Activated T-cell treated with anti-CD3 and anti-CD28 coated beads, Interleukin-2, amount 50 U/mL, for 24 hours (primary cell): ENCODE measurements around the gene ZNF74.
"Not testable (repeated sequence)": the region's sequence is repeated elsewhere in the genome, so short reads cannot be mapped to it uniquely, and the experiment has no call there.

ENCODE experiments used
- DNase-seq: peaks from one replicate; pipeline ENCODE4 v3.0.0-alpha.2; 2020
- H3K27ac Mint-ChIP-seq: 2 replicates; pipeline ENCODE4 v1.8.0; 2020; ENCODE audit warnings: mild to moderate bottlenecking, mixed read lengths
- H3K27me3 Mint-ChIP-seq: 2 replicates; pipeline ENCODE4 v1.8.0; 2020; ENCODE audit warnings: mixed read lengths
- H3K36me3 Mint-ChIP-seq: 2 replicates; pipeline ENCODE4 v1.8.0; 2020; ENCODE audit warnings: low read depth, mixed read lengths
- H3K4me1 Mint-ChIP-seq: 2 replicates; pipeline ENCODE4 v1.8.0; 2020; ENCODE audit warnings: low read depth, mixed read lengths
- H3K4me3 Mint-ChIP-seq: 2 replicates; pipeline ENCODE4 v1.8.0; 2020; ENCODE audit warnings: mild to moderate bottlenecking, moderate library complexity, mixed read lengths
- H3K9me3 Mint-ChIP-seq: 2 replicates; pipeline ENCODE4 v1.8.0; 2020; ENCODE audit warnings: mixed read lengths

Gene ZNF74

DNA sequence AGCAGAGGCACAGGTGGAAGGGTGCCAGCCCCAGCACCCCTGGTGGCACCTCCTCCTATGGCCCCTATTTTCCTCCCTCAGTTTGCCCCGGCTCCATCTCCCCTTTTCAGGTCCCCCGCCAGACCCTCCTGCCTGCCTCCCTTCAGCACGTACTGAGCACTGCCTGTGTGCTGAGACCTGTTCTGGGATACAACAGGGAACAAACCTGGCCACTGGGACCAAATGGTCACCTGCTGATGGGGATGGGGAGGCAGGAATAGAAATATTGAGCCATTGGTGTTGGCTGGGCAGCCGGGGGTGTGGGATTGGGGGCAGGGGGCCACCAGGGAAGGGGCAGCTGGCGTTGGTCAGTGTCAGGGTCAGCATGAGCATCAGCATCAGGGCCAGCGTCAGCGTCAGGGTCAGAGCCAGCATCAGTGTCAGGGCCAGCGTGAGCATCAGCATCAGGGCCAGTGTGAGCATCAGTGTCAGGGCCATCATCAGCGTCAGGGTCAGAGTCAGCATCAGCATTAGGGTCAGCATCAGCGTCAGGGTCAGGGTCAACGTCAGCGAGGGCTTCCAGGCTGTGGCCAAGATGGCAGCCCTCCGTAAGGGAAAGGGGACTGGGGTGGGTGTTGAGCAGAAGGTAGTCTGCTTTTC lies 7.5 kb downstream of the ZNF74 start:
- Mint-ChIP-seq H3K27ac (no peak overlapping the region), H3K36me3 (peaks cover 60% of the 10 kb centered on the region), H3K4me1 (peaks cover 14% of the 10 kb centered on the region), H3K27me3 (no peaks in the 10 kb centered on the region), H3K9me3 (no peaks in the 10 kb centered on the region), H3K4me3 (no peak overlapping the region)
- no peak for DNase-seq

DNA sequence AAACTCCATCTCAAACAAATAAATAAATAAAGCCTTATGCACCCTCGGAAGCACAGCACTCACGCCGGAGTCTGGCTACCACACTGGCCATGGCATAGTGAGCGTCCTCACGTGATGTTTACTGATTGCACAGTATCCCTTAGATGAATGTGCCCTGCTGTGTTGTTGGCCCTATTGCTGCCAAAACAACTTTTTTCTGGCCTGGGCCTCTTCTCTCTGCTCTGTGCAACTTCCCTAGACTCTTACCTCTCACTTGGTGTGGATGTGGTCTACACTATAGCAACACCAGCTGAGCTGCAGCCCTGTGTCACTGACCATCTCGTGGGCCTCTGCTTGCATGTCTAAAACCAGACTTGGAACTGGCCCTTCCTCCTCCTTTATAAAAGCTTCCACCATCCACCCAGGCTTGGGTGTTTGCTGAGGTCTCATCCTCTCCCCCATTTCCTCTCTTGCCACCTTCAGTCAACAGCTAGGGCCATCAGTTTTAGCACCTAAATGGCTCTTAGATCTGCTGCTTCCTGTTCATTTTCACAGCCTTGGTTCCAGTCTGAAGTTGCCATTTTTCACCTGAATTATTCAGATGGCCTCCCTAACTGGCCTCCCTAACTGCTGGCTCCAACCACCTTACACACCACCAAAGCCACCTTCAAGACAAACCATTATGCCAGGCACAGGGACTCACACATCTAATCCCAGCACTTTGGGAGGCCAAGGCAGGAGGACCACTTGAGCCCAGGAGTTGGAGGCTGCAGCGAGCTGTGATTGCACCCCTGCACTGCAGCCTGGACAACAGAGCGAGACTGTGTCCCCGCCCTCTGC lies 9.2 kb downstream of the ZNF74 start:
- no peak for DNase-seq
- Mint-ChIP-seq H3K36me3 (peaks cover 66% of the 10 kb centered on the region), H3K9me3 (no peaks in the 10 kb centered on the region), H3K27me3 (no peaks in the 10 kb centered on the region), H3K4me1 (peaks cover 7% of the 10 kb centered on the region), H3K4me3 (no peak overlapping the region), H3K27ac (no peak overlapping the region)

DNA sequence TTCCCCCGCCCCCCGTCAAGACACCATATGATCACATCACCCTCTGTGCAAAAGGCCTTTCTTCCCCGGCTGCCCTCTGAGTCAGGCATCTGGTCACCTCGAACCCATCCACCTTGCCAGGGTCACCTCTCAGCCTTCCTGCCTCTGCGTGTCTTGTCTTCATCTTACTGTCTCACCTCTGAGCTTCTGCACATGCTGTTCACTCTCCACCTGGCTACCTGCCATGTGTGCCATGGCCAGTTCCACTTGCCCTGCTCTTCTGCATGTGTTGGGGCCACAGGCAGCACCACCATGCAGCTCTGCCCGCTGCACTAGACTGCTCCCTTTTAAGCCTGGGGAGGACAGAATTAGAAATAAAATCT lies 9.8 kb downstream of the ZNF74 start:
- H3K27me3 Mint-ChIP-seq, result no peaks in the 10 kb centered on the region
- peaks cover 4% of the 10 kb centered on the region for H3K4me1 Mint-ChIP-seq
- DNase-seq, result no peak
- peaks cover 68% of the 10 kb centered on the region for H3K36me3 Mint-ChIP-seq
- H3K27ac Mint-ChIP-seq, result no peak overlapping the region
- H3K4me3 Mint-ChIP-seq, result no peak overlapping the region
- H3K9me3 Mint-ChIP-seq, result no peaks in the 10 kb centered on the region

DNA sequence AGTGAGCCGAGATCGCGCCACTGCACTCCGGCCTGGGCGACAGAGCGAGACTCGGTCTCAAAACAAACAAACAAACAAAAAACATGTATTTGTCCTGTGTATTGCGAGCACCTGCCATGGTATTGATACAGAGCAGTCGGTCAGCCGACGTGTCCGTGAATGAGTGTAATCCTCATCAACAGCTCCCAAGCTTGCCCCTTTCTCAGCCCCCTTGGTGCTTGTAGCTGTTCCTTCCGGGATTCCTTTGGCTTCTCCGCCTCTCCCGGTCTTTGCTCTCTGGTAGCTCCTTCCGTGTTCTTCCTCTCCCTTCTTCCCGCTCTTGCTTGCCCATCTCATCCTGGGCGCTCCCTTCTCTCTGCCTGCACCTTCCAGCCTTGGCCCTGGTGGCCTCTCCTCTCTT lies 10.9 kb downstream of the ZNF74 start:
- Mint-ChIP-seq H3K27ac (no peak overlapping the region), H3K9me3 (no peaks in the 10 kb centered on the region), H3K4me3 (no peak overlapping the region), H3K4me1 (peaks cover 4% of the 10 kb centered on the region), H3K36me3 (peaks cover 67% of the 10 kb centered on the region), H3K27me3 (no peaks in the 10 kb centered on the region)
- no peak for DNase-seq

DNA sequence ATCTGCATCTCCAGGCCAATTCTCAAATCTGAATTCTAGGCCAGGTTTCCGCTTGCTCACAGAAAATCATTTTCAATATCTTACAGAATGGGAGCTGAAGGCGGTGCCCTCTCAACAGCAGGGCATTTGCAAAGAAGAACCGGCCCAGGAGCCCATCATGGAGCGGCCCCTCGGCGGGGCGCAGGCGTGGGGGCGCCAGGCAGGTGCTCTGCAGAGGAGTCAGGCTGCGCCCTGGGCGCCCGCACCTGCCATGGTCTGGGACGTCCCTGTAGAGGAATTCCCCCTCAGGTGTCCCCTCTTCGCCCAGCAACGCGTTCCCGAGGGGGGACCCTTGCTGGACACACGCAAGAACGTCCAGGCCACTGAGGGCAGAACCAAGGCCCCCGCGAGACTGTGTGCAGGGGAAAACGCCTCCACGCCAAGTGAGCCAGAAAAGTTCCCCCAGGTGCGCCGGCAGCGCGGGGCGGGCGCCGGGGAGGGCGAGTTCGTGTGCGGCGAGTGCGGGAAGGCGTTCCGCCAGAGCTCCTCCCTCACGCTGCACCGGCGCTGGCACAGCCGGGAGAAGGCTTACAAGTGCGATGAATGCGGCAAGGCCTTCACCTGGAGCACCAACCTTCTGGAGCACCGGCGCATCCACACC lies 11.5 kb downstream of the ZNF74 start:
- peaks cover 63% of the 10 kb centered on the region for H3K36me3 Mint-ChIP-seq
- peaks cover 4% of the 10 kb centered on the region for H3K4me1 Mint-ChIP-seq

DNA sequence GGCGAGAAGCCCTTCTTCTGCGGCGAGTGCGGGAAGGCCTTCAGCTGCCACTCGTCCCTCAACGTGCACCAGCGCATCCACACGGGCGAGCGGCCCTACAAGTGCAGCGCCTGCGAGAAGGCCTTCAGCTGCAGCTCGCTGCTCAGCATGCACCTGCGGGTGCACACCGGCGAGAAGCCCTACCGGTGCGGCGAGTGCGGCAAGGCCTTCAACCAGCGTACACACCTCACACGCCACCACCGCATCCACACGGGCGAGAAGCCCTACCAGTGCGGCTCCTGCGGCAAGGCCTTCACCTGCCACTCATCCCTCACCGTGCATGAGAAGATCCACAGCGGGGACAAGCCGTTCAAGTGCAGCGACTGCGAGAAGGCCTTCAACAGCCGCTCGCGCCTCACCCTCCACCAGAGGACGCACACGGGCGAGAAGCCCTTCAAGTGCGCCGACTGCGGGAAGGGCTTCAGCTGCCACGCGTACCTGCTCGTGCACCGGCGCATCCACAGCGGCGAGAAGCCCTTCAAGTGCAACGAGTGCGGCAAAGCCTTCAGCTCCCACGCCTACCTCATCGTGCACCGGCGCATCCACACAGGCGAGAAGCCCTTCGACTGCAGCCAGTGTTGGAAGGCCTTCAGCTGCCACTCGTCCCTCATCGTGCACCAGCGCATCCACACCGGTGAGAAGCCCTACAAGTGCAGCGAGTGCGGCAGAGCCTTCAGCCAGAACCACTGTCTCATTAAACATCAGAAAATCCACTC lies 12.2 kb downstream of the ZNF74 start:
- H3K4me1 Mint-ChIP-seq, result peaks cover 4% of the 10 kb centered on the region
- no peaks in the 10 kb centered on the region for H3K27me3 Mint-ChIP-seq
- DNase-seq, result no peak
- no peak overlapping the region for H3K27ac Mint-ChIP-seq
- H3K4me3 Mint-ChIP-seq, result no peak overlapping the region
- H3K36me3 Mint-ChIP-seq, result peaks cover 57% of the 10 kb centered on the region
- no peaks in the 10 kb centered on the region for H3K9me3 Mint-ChIP-seq

More for the DNA sequence above, 11.5 kb downstream of the ZNF74 start:
- DNase-seq, result no peak
- no peak overlapping the region for H3K4me3 Mint-ChIP-seq
- no peaks in the 10 kb centered on the region for H3K9me3 Mint-ChIP-seq
- no peak overlapping the region for H3K27ac Mint-ChIP-seq
- H3K27me3 Mint-ChIP-seq, result no peaks in the 10 kb centered on the region

DNA sequence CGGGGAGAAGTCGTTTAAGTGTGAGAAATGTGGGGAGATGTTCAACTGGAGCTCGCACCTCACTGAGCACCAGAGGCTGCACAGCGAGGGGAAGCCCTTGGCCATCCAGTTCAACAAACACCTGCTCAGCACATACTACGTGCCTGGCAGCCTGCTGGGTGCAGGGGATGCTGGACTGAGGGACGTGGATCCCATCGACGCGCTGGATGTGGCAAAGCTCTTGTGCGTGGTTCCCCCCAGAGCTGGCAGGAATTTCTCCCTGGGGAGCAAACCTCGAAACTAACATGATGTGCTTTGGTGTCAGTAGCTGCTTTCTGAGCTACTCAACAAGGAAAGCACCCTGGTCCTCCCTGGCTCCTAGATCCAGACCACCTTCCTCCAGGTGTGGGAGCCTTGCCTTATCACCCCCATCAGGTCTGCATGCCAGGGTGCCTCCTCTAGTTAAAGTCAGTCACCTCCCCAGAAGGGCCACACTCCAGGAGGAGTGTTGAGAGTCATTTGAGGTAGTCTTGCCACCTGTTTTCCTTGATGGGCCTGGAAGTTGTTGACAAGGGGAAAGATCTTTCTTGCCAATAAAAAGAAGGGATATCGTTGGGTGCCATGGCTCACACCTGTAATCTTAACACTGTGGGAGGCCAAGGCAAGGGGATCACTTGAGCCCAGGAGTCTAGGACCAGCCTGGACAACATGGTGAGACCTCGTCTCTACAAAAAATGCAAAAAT lies 12.9 kb downstream of the ZNF74 start:
- H3K36me3 Mint-ChIP-seq, result peaks cover 53% of the 10 kb centered on the region
- H3K27me3 Mint-ChIP-seq, result no peaks in the 10 kb centered on the region
- no peak for DNase-seq
- no peak overlapping the region for H3K4me3 Mint-ChIP-seq
- no peak overlapping the region for H3K27ac Mint-ChIP-seq
- H3K9me3 Mint-ChIP-seq, result no peaks in the 10 kb centered on the region
- H3K4me1 Mint-ChIP-seq, result peaks cover 4% of the 10 kb centered on the region

DNA sequence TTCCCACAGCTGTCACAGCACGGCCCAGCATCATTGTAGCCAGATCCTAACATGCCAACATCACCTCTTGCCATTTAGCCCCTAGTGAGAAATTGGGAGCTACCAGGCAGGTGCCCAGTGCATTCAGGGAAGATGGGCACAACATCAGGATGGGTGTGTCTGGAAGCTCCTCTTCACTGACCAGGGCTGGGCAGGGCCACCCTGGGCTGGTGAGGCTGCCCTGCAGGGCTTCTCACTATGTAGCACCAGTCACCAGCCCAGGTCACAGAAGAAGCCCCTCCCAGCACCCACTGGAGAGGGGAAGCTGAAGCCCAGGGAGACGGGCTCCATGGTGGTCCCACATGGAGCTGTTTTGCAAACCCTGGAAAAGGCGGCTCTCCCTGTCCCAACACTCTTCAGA lies 13.9 kb downstream of the ZNF74 start:
- no peak overlapping the region for H3K27ac Mint-ChIP-seq
- H3K36me3 Mint-ChIP-seq, result peaks cover 46% of the 10 kb centered on the region
- H3K4me1 Mint-ChIP-seq, result peaks cover 4% of the 10 kb centered on the region
- H3K9me3 Mint-ChIP-seq, result no peaks in the 10 kb centered on the region
- no peak for DNase-seq
- H3K4me3 Mint-ChIP-seq, result no peak overlapping the region
- no peaks in the 10 kb centered on the region for H3K27me3 Mint-ChIP-seq

DNA sequence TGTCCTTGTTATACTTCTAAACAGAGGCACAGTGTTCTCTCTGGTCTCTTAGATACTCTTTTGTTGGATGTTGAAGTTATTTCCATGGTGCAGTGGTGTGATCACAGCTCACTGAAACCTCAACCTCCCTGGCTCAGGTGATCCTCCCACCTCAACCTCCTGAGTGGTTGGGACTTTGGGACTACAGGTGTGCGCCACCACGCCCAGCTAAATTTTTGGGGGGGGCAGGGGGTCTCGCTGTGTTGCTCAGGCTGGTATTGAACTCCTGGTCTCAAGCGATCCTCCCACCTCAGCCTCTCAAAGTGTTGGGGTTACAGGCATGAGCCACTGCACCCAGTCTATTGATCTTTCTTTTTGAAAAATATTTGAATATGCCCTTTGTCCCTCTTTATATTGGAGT lies 14.9 kb downstream of the ZNF74 start:
- Mint-ChIP-seq H3K36me3 (peaks cover 35% of the 10 kb centered on the region), H3K4me3 (no peak overlapping the region), H3K27me3 (no peaks in the 10 kb centered on the region), H3K9me3 (no peaks in the 10 kb centered on the region), H3K27ac (no peak overlapping the region), H3K4me1 (no peaks in the 10 kb centered on the region)
- DNase-seq, result no peak

DNA sequence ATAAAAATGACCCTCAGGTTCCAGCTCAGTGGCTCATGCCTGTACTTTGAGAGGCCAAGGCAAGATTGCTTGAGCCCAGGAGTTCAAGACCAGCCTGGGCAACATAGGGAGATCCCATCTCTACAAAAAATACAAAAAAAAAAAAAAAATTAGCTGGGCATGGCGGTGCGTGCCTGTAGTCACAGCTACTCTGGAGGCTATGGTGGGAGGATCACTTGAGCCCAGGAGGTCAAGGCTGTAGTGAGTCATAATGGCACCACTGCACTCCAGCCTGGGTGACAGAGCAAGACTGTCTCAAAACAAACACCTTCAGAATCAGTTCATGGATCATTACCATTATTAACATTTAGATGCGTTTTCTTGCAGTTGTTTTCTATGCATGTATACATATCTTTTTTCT lies 15.4 kb downstream of the ZNF74 start:
- H3K27me3 Mint-ChIP-seq, H3K4me1 Mint-ChIP-seq, H3K4me3 Mint-ChIP-seq, H3K27ac Mint-ChIP-seq, H3K9me3 Mint-ChIP-seq, DNase-seq: not testable (repeated sequence)
- peaks cover 32% of the 10 kb centered on the region for H3K36me3 Mint-ChIP-seq

DNA sequence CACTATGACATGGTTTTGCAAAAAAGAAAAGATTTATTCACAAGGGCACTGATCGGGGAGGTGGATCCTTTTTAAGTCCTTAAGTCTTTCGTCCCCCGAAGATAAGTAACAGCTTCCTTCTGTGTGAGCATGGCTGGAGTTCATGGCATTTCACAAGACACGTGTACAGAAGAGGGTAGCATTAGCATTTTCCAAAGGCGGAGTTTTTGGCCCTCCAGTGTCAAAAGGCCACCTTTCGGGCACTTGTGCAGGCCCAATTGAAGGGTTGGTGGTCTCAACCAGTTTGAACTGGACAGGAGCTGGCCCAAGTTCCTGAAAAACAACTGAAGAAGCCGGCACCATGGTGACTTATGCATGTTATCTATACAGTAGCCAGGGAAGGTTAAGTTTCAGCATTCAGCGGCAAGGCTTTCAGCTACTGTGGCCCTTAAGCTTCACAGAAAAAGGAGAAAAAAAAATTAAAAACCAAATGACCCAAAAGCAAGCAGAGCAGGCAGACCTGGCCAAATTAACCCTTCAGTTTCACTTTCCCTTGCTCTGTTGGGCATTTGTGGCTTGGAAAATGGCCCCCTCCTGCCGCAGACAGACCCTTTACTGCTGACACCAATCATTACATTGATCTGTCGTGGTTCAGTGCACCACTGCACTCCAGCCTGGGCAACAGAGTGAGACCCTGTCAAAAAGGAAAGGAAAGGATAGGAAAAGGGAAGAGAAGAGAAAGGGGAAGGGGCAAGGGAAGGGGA lies 18.7 kb downstream of the ZNF74 start:
- Mint-ChIP-seq H3K4me1 (no peaks in the 10 kb centered on the region), H3K36me3 (peaks cover 7% of the 10 kb centered on the region), H3K9me3 (no peaks in the 10 kb centered on the region), H3K27me3 (no peaks in the 10 kb centered on the region), H3K27ac (no peak overlapping the region), H3K4me3 (no peak overlapping the region)
- DNase-seq, result no peak

DNA sequence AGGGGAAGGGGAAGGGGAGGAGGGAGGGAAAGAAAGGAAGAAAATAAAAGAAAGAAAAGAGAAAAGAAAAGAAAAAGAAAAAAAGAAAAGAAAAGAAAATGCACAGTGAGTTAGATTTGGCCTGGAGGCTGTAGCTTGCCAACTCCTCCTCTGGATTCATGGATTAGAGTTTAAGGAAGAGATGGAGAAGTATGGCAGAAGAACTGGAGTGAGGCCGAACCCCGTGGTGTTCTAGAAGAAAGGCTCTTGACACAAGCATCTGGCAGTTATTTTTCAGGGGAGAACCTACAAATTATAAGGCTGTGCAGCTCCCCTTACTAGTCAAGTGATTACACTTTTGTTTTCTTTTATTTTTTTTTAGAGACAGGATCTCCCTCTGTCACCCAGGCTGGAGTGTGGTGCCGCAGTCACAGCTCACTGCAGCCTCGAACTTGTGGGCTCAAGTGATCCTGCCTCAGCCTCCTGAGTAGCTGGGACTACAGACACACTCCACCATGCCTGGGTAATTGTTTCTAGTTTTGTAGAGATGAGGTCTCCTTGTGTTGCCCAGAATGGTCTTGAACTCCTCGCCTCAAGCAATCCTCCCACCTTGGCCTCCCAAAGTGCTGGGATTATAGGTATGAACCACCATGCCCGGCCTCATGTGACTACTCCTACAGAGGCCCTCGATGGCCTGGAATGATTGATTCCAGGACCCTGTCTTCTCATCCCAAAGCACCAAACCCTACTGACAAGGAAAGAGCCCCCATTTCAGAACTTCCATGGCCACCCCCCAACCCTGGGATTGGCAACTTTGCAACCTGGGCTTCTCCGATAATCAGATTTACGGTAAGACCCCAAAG lies 19.5 kb downstream of the ZNF74 start:
- Mint-ChIP-seq H3K27ac (no peak overlapping the region), H3K27me3 (no peaks in the 10 kb centered on the region), H3K4me1 (peaks cover 3% of the 10 kb centered on the region), H3K36me3 (peaks cover 3% of the 10 kb centered on the region), H3K9me3 (no peaks in the 10 kb centered on the region), H3K4me3 (no peak overlapping the region)
- no peak for DNase-seq

DNA sequence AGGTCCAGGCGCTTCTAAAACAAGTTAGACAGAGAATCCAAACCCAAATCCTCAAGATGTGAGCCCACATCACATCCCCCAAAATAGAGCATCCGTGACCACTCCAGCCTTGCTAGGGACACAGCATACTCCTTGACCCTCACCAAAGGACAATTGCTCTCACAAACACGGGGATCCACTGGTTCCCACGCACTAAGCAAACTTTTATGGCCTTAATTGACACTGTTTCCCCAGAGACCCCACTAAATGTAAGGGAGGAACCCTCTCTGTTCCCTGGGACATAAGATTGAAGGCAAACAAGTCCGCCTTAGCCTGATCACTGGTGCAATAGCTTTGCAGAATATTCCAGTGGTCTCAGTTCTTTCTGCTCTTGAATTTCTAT lies 20.1 kb downstream of the ZNF74 start:
- DNase-seq, result no peak
- Mint-ChIP-seq H3K27me3 (no peaks in the 10 kb centered on the region), H3K9me3 (no peaks in the 10 kb centered on the region), H3K27ac (no peak overlapping the region), H3K4me3 (no peak overlapping the region), H3K4me1 (peaks cover 3% of the 10 kb centered on the region), H3K36me3 (peaks cover 2% of the 10 kb centered on the region)
